Ovary (tissue), 9 donors: ENCODE data around the gene PPRC1. TPM values are rescaled to one million over a fixed set of nuclear protein-coding genes. Genes with fewer than 3 reads are reported as not detected.

Experiments used
- DNase-seq, 5 donors: peaks; one replicate each; pipeline ENCODE4 v3.0.0-alpha.2; 2019 to 2020
- H3K27ac ChIP-seq, 2 donors: fragments of 200-600 bp; one replicate each; pipeline versions ENCODE4 v1.5.1 to v1.8.0; 2019 to 2022
- H3K27me3 ChIP-seq: fragments of 200-600 bp; one replicate; pipeline ENCODE4 v1.8.0; 2022
- H3K36me3 ChIP-seq: fragments of 200-600 bp; sonication (generic); one replicate; pipeline ENCODE4 v1.5.1; 2019
- H3K4me1 ChIP-seq: one replicate; pipeline ENCODE4 v1.8.1; 2013; ENCODE audit warnings: mild to moderate bottlenecking, moderate library complexity; ENCODE audit not compliant: insufficient read depth
- H3K4me3 ChIP-seq: fragments of 200-600 bp; sonication (generic); one replicate; pipeline ENCODE4 v1.5.1; 2017
- H3K9me3 ChIP-seq, 2 donors: fragments of 200-600 bp in 1 of 2; sonication (generic) in 1 of 2; one replicate each; pipeline versions ENCODE4 v1.5.1 to v1.8.1; 2013 to 2019; ENCODE audit warnings: mild to moderate bottlenecking in 1 of 2, moderate library complexity in 1 of 2
- CTCF ChIP-seq, 3 donors: fragments of 450-650 bp in 2 of 3; fragments of 200-600 bp in 1 of 3; IDR thresholded peaks; one replicate each; pipeline versions ENCODE4 v1.5.1 to v1.8.0; 2016 to 2022; ENCODE audit warnings: antibody characterized with exemption in 3 of 3, mild to moderate bottlenecking in 1 of 3
- EP300 ChIP-seq: sonication (generic); formaldehyde crosslinking; IDR thresholded peaks from one replicate; pipeline ENCODE4 v1.6.1; 2017; ENCODE audit warnings: antibody characterized with exemption
- POLR2A ChIP-seq: fragments of 450-650 bp; IDR thresholded peaks from one replicate; pipeline ENCODE4 v1.6.1; 2017; ENCODE audit warnings: antibody characterized with exemption, mild to moderate bottlenecking, moderate library complexity
- WGBS, 3 donors: extraction: QIAGEN DNeasy Blood & Tissue Kit in 1 of 3; methylation state at CpG; one replicate each; pipeline versions ENCODE4 v1.1.5 to v1.1.7; 2013 to 2017; 5-methylcytosine and 5-hydroxymethylcytosine counted together
- intact Hi-C, 4 donors: fragments of 100-400 bp; cut with DNase I; formaldehyde crosslinking; loops; one replicate each; pipeline versions ENCODE4 v1.11.0 to v1.15.1; 2022 to 2023
- polyA plus RNA-seq, 2 donors: library from polyadenylated mRNA; stranded (reverse); fragments of 200-250 nt in 1 of 2; fragments of 350-450 nt in 1 of 2; fragmentation: Illumina TruSeq in 1 of 2; extraction: RNeasy Lipid Tissue Mini Kit (QIAGEN cat#74804) in 1 of 2; gene quantifications; one replicate each; pipeline ENCODE4 v1.2.3, GENCODE V29; 2013 to 2014
- total RNA-seq, 7 donors: library from RNA; depleted of rRNA in 2 of 7; stranded (reverse); fragments of >200 nt in 2 of 7; fragmentation: NEBNext Ultra II Directional in 3 of 7; extraction: Animal tissue kit (Norgen Biotek cat#: 25700) in 3 of 7; gene quantifications; one replicate each; pipeline versions ENCODE4 v1.1.0 to v1.2.4, GENCODE V29; 2016 to 2023
- donor health status: DM: no; HTN: no; CAD: no; lungs with moderate emphysema.
- donor health status: DM: no; HTN: no; CAD: no.
- donor health status: Bipolar disorder and iron deficiency.
- donor health status: DM: yes; HTN: yes; CAD: no.
- donor health status: DM: no; HTN: no; CAD: no.
- donor health status: DM: yes; HTN: yes; CAD: no.

PPRC1 gene
- total and polyA plus RNA-seq, 9 donors: 11.8 to 68.7 (median 35.1) TPM

GRCh38 chr10:102106998-102107397, 25.8 kb upstream of the PPRC1 start:
- no peak for DNase-seq
- Histone ChIP-seq H3K27me3 (no peaks in the 10 kb centered on the region), H3K36me3 (no peaks in the 10 kb centered on the region), H3K27ac (no peak overlapping the region), H3K4me3 (no peak overlapping the region), H3K4me1 (no peaks in the 10 kb centered on the region), H3K9me3 (no peaks in the 10 kb centered on the region)
- intact Hi-C loops: loop anchor here in 1 of 4 donors (5.0 kb wide), 1 partner anchor 35 kb away; no protein-coding TSS in a partner anchor
- WGBS, 3 donors: 63 to 85% (median 83%) methylated on average over 2 of the region's 2 CpGs
- no peak for TF ChIP-seq EP300
- no peak for TF ChIP-seq CTCF (IDR thresholded peaks at IDR 0.05)
- no peak for TF ChIP-seq POLR2A

- DNase-seq: no peak
- Histone ChIP-seq H3K9me3 (no peaks in the 10 kb centered on the region), H3K4me3 (no peak overlapping the region), H3K36me3 (no peaks in the 10 kb centered on the region), H3K27me3 (no peaks in the 10 kb centered on the region), H3K4me1 (peaks cover 9% of the 10 kb centered on the region), H3K27ac (no peak overlapping the region)
- intact Hi-C loops: loop anchor here in 2 of 4 donors (5.0 to 10.0 kb wide), 2 partner anchors 37 to 45 kb away; partner anchors contain the start of gene HPS6 (in 1 of the 2)
- 82 to 87% (median 83%) methylated on average over 24 of the region's 24 CpGs for WGBS, 3 donors
- TF ChIP-seq POLR2A (no peak), EP300 (no peak), CTCF (IDR thresholded peaks at IDR 0.05) (no peak)
Observed at GRCh38 chr10:102109166-102110116, 23.4 kb upstream of the PPRC1 start.

GRCh38 chr10:102111276-102111675, 21.6 kb upstream of the PPRC1 start:
- DNase-seq: no peak
- 85 to 88% (median 87%) methylated on average over 12 of the region's 12 CpGs for WGBS, 3 donors
- Histone ChIP-seq H3K27me3 (no peaks in the 10 kb centered on the region), H3K4me3 (no peak overlapping the region), H3K4me1 (peaks cover 10% of the 10 kb centered on the region), H3K36me3 (no peaks in the 10 kb centered on the region), H3K27ac (no peak overlapping the region), H3K9me3 (no peaks in the 10 kb centered on the region)
- TF ChIP-seq CTCF (IDR thresholded peaks at IDR 0.05) (no peak), POLR2A (no peak), EP300 (no peak)
- intact Hi-C loops: loop anchor here in 1 of 4 donors (10.0 kb wide), 1 partner anchor 46 kb away; the partner anchor contains the start of gene HPS6

GRCh38 chr10:102112210-102112817, 20.5 kb upstream of the PPRC1 start:
- H3K36me3 ChIP-seq: no peaks in the 10 kb centered on the region
- H3K4me3 ChIP-seq: no peak overlapping the region
- TF ChIP-seq POLR2A: no peak
- TF ChIP-seq CTCF (IDR thresholded peaks at IDR 0.05): no peak
- no peak for TF ChIP-seq EP300
- 44 to 56% (median 55%) methylated on average over 3 of the region's 3 CpGs for WGBS, 3 donors
- H3K4me1 ChIP-seq: peaks cover 16% of the 10 kb centered on the region
- H3K27me3 ChIP-seq: no peaks in the 10 kb centered on the region
- no peaks in the 10 kb centered on the region for H3K9me3 ChIP-seq
- no peak for DNase-seq
- intact Hi-C loops: loop anchor here in 1 of 4 donors (10.0 kb wide), 1 partner anchor 48 kb away; the partner anchor contains the start of gene HPS6
- peak overlapping the region in 1 of 2 donors; percentile 70 for H3K27ac ChIP-seq
